ENCODE measurements around the gene ADCY3.

The ADCY3 gene

DNA sequence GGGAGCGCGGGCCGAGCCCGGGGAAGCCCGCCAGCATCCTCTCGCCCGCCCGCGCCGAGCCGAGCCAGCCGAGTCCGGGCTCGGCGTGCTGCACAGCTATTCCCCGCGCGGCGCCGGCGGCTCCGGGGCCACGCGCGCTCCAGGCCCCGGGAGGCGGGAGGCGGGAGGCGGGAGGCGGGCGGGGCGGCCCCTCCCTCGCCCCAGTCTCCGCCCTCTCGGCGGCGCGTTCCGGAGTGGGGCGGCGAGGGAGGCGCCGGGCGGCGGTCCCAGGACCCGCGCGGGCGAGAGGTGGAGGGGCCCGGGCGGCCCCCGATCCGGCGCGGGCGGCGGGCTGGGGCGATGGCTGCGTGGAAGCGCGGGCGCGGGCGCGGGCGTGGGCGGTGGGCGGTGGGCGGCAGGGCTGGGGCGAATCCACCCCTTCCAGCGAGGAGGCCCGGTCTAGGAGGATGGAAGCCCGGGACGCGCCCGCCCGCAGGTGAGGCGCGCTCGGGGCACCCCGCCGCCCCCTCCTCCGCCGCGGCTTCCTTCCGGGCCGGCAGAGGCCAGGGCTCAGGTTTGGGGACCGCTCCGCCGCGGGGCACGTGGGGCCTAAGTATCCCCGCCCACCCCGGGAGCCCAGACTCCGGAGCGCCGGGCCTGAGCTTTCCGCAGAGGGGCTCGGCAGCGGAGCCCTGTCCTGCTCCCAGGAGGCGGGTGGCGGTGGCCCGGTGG is at the start of gene ADCY3:
Gene ADCY3 (minus strand): TSS at position 140 of the 711 bp plus-strand sequence. CDS start 1,250 bp downstream, outside the sequence.
- DNase-seq, result peak; percentile 61

DNA sequence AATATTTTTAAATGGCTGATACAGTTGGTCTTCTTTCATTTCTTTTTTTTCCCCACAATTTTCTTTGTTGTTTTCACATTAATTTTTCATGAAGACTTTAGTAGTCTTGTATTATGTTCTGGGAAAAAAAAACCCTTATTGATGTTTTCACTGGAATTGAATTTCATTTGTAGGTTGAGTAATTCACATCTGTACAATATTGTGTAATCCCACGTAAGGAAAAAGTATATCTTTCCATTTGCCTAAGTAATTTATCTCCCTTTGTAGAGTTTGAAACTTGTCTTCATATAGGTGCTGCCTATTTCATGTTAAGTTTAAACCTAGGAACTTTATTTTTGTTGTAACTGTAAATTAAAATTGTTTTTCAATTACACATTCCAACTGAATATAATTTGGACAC is 49.7 kb upstream of the ADCY3 start:
- no peak for DNase-seq

DNA sequence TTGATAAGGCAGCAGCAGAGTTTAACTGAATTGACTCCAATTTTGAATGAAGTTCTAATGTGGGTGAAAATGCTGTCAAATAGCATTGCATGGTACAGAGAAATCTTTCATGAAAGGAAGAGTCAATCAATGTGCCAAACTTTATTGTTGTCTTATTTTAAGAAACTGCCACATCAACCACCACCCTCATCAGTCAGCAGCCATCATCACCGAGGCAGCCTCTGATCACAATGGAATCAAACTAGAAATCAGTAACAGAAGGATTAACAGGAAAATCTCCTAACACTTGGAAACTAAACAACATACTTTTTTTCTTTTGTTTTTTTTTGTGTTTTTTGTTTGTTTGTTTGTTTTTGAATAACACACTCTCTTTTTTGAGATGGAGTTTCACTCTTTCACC is 41.9 kb upstream of the ADCY3 start:
- DNase-seq, result no peak

DNA sequence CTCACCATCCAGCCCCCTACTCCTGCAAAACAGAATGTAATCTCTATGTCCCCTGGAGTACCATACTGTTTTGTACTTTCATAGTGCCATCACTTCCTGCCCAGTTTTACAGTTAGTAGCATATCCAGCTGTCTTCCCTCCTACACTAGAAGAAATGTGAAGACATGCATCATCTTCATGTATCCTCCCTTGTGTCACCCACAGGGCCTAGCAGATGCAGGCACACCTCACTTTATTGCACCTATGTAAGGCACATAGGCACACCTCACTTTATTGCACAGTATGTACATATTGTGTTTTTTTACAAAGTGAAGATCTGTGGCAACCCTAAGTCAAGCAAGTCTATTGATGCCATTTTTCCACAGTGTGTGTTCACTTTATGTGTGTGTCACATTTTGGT is 39.7 kb upstream of the ADCY3 start:
- no peak for DNase-seq

DNA sequence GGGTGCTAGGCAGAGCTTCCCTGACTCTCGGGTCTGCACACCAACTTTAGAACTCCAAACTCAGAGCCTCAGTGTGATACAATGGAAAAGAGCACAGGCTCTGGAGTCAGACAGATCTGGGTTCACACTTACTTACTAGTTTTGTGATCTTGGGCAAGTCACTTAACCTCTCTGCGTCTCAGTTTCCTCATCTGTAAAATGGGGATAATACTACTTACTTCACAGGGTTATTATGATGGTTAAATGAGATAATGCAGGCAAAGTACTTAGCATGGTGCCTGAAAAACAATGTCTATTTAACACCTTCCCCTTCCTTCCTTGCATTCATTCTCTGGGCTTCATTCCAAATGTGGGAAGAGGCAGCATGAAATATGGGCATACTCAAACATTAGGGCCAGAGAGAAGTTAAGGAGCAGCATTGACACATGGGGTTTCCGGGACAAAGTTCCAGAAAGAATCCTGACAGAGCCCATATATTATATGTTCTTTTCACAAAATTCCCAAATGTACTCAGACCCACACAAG is 38.4 kb upstream of the ADCY3 start:
- no peak for DNase-seq

DNA sequence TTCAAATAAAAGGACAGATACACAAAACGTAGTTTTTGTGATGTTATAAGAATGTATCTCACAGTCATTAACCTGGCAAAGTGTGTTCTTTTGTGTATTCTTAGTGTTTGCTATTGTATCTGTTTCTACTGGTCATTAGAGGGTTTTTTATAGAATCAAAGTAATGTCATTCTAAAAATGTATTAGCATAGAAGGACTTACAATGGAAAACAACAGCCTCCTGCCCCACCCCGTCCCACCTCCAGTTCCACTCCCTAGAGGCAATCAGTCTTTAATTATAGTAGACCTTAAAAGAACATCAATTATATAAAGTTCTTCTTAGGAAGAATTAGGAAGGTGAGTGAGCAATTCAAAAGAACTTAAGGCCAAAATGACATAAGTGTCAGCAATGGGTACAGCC is 37.9 kb upstream of the ADCY3 start:
- DNase-seq, result no peak

DNA sequence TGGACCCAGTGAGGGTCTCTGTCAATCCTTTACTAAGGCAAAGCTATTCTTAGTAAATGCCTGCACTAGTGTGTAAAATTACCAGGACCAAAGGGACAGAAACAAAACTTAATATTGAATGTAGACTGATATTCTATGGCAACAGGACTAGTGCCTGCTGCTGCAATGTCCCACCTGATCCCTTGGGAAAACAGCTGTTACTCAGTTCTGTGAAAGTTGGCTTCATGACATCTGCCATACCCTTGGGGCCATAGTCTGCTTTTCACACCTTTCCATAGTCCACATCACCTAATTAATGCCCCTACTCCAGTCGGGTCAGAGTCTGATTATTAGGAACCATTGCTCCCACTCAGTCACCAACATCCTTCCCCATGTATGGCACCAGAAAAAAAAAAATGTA is 37.2 kb upstream of the ADCY3 start:
- DNase-seq, result no peak

DNA sequence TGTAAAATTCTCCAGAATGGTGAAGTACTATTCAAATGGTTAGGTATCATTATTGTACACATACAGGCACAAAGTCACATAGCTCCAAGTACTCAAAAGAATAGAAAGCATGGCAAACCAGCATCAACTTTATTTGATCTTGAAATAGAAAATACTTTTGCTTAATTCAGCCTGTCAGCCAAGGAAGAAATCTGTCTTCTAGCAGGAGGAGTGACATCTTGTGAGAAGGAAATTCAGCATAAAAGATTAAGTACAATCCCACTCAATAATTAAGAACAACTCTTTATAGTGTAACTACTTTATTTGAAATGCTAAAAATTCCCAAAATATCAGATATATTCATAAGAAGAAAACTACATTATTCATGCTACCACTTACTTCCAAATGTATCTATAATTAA is 35.9 kb upstream of the ADCY3 start:
- no peak for DNase-seq

DNA sequence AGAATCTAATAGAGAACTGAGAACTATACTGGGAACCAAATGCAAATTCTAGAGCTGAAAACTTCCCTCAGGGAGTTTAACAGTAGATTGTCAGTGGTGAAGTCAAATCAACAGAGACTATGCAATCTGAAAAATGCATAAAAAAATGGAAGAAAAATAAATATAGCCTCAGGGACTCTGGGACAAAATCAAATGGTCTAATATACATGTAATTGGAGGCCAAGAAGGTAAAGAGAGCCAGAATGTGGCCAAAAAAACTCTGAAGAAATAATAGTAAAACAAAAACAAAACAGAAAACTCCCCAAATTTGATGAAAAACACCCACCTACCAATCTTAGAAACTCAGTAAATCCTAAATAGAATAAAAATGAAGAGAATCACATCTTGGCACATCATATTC is 35.2 kb upstream of the ADCY3 start:
- DNase-seq, result no peak

DNA sequence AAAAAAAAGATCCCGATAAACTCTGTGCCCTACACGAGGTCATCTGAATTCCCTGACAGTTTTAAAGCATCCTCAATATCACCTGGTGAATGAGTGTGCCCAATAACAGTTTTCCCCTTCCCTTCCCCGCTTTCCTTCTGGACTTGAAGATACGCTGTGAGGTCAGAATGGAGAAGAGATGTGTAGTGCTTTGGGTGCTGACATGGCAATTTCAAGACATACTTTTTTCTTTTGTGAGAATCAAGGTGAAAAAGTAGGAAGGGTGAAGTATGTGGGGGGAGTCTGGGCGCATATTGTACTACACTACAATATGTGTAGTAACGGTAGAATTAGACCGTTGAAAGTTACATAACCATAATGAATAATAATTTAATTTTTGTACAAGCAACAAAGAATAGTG is 30.1 kb upstream of the ADCY3 start:
- DNase-seq, result no peak

DNA sequence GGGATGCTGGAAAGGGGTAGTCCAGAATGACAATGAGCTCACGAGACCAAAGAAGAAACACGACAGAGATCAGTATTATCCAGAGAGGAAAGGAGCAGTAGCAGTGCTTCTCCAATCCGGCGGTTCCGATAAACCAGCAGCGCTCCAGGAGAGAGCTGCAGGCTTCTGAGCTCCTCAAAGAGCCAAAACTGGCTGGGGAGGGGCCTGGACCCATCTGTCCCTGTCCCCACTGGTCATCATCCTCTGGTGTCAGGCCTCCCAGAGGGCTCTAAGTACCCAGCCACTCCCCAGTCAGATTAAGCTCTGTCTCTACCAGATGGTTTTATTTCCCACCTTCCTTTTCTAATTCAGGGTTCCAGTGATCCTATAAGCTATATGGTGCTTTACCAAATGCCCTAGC is 28.5 kb upstream of the ADCY3 start:
- DNase-seq, result no peak

DNA sequence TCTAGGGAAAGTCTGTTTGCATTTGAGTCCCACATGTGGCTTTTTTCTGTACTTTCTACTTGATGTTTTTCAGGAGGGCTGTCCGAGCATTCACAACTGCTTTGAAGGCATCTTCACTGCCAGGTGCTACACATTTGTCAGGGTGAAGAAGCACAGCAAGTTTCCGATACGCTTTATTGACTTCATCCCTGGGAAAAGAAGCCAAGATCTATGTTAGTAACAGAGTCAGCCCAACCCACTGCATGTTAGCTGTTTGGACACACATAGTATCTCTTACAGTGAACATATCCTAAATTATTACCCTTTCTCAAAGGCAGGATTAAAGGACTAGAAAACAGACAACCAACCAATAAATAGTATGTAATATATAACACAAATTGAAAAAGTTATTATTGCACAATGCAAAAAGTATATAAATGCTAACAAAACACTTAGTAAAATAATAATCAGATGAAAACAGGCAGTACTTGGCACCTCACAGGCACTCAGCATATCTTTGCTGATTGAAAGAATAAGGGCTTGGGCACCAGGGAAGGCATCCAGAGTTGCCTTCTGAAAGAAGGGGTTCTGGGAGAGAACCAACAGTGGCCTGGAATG is 27.6 kb upstream of the ADCY3 start:
- no peak for DNase-seq

DNA sequence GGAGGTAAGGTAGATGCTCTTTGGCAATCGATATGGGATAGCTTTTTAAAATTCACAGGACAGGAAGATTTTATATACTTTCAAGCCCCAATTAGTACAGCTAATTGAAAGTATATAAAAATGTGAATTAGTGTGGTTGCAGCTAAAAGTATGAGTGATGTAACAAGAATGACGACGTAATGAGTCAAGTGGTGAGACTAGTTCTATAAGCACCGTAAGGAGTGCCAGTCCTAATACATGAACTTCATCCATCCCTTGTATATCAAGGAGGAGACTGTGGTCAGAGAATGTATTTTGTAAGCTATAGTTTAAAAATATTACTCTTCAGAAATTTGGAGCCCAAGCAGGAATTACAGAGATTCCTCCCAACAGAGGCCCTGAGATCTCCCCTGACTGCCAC is 25.9 kb upstream of the ADCY3 start:
- no peak for DNase-seq

DNA sequence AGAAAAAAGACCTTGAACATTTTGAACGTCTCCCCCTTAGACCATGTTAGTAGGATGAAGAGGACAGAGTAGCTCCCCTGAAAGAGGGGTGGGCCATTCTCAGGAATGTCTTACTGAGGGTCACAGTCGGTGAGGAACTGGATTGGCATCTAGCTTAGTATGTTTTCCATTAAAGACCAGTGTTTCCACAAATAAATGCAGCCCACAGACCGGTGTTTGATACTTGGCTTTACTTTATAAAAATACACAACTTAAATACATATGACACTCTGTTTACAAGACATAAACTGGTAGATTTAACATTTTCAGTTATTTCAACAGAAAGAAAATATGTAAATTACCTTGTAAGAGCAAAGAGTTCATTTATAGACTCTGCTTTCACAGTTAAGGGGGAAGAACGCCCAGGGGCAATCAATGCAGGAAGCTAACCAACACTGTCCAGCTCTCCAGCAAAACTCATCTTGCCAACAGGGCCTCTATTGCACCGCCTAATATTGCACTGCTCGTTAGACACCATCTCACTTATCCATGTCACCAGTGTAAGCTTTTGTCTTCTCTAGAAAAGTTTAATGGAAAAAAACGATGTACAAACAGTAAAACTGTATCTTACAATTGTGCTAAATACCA is 23.5 kb upstream of the ADCY3 start:
- DNase-seq, result no peak

DNA sequence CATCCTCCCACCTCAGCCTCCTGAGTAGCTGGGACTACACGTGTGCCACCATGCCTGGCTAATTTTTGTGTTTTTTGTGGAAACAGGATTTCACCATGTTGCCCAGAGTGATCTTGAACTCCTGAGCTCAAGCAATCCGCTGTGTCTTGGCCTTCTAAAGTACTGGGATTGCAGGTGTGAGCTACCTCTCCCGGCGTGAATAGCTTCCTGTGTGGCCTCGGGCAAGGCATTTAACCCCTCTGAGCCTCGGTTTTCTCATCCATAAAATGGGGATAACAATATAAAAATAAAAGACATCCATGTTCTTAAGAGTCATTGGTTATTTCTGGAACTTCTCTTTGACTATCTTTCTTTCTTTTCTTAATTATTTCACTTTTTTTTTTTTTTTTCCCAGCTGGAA is 19.3 kb upstream of the ADCY3 start:
- DNase-seq, result no peak

DNA sequence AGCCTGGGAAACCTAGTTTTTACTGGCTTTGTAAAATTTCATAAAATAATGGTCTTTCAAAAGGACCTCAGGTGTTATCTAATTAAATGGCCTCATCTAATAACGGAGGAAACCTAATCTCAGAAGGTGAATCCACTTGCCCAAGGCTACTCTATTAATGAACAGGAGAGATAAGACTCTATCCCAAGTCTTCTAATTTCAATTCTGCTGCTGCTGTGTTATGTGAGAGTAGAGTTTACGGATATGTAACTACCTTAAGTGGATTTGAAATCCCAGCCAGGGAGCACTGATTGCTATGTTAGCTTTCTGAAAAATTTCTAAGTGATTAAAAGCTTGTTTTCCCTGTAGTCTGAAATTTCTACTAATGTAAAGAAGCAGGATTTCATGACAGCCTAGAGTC is 17.2 kb upstream of the ADCY3 start:
- DNase-seq, result no peak

DNA sequence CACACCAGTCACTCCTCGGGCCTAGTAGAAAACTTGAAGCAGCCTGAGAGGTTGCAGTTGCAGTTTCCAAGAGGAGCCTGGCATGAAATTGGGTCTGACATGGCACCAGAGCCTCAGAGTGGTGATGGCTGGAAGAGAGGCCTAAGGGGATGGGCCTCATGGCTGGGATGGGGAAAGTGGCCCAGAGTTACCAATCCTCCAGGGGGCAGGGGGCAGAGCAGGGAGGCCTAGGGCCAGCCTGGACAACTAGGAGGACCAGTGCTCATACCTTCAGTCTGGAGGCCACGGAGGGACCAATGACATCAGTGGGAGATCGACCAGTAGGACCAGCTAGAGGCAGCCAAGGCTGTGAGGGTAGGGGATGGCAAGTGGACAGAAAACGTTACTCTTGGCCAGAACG is 15.1 kb upstream of the ADCY3 start:
- no peak for DNase-seq

DNA sequence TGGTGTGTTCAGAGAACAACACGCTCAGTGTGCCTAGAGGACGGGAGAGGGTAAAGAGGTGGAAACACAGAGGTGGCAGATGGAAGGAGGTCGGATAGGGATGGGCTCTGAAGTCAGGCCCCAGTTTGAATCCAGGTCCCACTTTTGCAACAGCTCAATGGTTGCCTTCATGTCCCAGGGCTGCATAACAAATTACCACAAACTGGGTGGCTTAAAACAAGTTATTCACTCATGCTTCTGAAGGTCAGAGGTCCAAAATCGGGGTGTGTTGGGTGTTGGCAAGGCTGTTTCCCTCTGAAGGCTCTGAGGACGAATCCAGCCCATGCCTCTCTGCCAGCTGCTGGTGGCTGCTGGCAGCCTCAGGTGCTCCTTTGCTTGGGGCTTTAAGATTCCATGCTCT is 12.7 kb upstream of the ADCY3 start:
- DNase-seq, result no peak

DNA sequence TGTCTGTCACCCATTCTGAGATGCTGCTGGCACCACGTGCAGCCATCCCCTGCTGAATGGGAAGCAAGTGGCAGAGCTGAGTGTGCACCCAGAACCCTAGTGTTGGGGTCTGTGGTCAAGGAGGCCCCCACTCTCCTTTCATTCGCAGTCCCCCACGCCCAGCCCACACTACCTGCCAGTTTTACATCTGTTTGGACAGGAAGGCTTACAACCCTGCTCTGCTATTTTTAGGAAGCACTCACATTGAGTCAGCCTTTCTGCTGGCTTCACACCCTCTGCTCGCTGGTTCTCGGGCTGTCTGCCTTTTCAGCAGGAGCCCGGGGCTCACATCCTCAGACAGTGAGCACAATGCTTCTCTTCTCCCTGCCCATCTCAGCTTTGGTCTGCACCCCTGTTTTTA is 10.7 kb upstream of the ADCY3 start:
- peak; percentile 76 for DNase-seq

DNA sequence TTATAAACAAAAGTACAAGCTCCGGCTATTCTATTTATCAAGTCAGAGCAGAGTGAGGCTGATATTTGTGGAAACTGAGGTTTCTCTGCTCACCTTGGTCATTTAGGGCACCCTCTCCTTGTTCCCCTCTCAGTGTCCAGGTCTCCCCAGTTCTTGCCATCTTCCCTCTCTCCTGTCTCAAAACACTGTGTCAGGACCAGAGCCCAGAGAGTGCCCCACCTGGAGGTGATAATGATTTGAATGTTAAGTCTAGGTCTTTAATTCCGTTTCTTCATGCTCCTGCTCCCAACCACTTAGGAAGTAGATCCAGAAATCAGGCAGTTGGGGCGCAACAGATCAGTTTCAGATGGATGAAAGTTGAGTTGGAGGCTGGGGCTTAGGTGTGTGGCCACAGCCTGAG is 9.2 kb upstream of the ADCY3 start:
- DNase-seq, result no peak

DNA sequence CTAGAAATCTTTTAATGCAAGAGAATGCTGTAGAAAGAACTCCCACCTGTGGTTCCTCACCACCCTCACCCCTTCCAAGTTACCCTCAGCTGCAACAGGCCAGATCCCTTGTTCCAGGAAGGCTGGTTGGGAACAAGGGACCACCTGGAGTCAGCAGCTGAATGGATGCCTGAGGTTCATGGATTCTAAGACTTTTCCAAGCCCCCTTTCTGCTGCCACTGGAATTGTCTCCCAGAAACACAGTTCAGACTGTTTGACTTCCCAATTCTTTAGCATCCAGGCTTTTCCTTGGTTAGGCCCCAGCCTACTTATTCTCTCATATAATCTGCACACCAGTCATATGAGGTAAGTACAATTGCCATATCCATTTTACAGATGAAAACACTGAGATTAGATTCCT is 8.0 kb upstream of the ADCY3 start:
- no peak for DNase-seq

DNA sequence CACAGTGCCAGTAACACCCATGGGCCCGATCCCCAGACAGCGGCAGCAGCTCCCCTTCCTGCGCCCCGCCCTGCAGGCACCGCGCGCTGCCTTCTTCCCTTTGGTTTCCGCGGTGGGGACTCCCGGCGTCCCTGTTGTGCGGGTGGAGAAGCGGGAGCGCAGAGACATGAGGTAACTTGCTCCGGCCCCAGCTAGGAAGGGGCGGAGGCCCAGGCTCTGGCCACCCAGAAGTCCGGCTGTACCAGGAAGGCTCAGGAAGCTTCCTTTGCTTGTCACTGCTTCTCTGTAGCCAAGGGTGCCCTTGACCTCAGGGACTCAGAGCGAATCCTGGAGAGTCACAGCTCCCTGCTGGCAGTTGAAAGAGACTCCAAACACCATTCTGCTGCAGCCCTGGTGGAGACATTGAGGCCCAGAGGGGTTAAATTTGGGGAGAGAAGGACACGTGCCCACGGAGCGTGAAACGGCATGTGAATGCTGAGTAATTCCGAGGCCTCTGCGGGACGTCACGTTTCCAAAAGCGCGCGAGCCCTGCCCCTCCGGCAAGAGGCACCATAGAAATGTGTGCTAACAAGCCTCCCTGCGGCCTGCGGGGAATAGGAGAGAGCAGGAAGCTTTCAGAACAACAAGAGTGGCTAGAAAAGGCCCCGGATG is 6.7 kb upstream of the ADCY3 start:
- no peak for DNase-seq

DNA sequence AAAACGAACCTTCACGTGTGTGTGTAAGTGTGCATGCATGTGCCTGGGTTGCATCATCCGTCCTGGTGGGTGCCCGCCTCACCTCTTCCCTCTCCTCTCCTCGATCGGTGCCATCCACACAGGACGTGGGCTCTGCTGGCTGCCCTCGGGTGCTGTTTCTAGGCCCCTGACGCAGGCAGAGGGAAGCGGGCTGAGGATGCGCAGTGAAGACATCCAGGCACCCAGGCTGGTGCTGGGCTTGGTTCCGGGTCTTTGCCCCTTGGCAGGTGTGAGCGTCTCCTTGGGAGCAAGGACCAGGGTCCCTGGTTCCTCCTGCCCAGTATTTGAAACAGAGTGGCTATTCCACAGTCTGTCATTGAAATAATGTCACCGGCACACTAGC is 6.2 kb upstream of the ADCY3 start:
- DNase-seq, result no peak

DNA sequence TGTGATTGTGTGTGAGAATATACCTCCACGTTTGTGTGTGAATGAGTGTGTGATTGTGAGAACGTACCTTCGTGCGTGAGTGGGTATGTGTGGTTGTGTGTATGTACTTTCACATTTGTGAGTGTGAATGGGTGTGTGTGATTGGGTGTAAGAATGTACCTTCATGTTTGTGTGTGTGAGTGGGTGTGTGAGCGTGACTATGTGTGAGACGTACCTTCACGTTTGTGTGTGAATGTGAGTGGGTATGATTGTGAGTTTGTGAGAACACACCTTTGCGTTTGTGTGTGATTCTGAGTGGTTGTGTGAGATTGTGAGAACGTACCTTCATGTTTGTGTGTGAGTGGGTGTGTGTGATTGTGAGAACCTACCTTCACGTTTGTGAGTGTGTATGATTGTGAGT is 5.8 kb upstream of the ADCY3 start:
- no peak for DNase-seq

Data from NK-92 treated with Interleukin-12 subunit alpha and Interleukin-12 subunit beta, amount 100 ng/mL, for 24 hours (cell line).